Measurements from ENCODE around the gene GAST. TPM values are rescaled to one million over a fixed set of nuclear protein-coding genes. Genes with fewer than 3 reads are reported as not detected.

Gene GAST
- total and polyA plus RNA-seq, 2 of the 4 experiments (the other 2 are of a cell fraction) = not detected

DNA sequence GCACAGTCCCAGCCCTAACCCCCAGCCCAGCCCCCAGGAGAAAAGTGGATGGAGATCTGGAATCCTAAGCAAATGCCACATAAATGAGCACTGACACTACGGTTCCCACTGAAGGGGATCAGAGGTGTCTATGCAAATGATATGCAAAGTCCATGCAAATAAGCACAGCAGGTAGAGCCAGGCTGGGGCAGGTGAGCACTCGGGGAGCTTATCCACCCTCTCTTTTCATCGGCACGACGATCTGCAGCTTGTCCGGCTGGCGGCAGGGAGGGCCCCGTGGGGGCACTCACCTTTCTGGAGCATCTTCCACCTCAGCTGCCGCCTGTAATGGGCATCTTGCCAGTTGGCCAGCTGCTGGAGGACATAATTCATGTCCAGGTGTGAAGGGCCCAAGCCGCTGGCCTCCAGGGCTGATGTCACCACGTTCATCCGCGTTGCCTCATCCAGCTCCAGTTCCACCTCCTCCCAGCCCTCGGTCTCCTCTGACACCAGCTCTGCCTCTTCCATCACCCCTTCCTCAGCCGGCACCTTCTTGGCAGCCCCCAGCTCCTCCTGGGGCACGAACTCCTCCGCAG lies 12.4 kb downstream of the GAST start:
- Histone ChIP-seq H3K23ac (ENCODE audit: low read depth, low read length) (no peak overlapping the region), H2BK15ac (ENCODE audit: low read depth, low read length) (no peak overlapping the region), H2AK5ac (ENCODE audit: low read depth, low read length) (no peak overlapping the region), H2BK120ac (ENCODE audit: low read depth, low read length) (no peak overlapping the region), H3K36me3 (ENCODE audit: control insufficient read depth, insufficient read depth, low read length) (no peaks in the 10 kb centered on the region), H3K27me3 (ENCODE audit: control insufficient read depth, insufficient read depth, low read length) (peaks cover 13% of the 10 kb centered on the region), H2AFZ (replicated peaks; ENCODE audit: low read length, poor library complexity) (no peak overlapping the region), H4K5ac (ENCODE audit: low read depth, low read length) (no peak overlapping the region), H2BK5ac (ENCODE audit: low read depth, low read length, poor library complexity, severe bottlenecking) (no peak overlapping the region), H3K9me1 (ENCODE audit: insufficient read depth, low read length) (no peaks in the 10 kb centered on the region), H3K56ac (ENCODE audit: extremely low read depth, insufficient read depth, low read length) (no peak overlapping the region), H3K4me1 (ENCODE audit: control insufficient read depth, insufficient read depth, low read length) (no peaks in the 10 kb centered on the region), H2AK9ac (replicated peaks; ENCODE audit: low read depth, low read length, poor library complexity) (no peak overlapping the region), H3K14ac (replicated peaks; ENCODE audit: low read depth, low read length) (no peak overlapping the region), H4K8ac (ENCODE audit: low read depth in 2 of 2, low read length in 2 of 2) (no peak overlapping the region), H3K4me3 (ENCODE audit: insufficient read depth, low read depth, low read length) (no peak overlapping the region), H2BK20ac (ENCODE audit: low read depth, low read length) (no peak overlapping the region), H3K18ac (ENCODE audit: low read depth, low read length) (no peak overlapping the region), H3K79me1 (ENCODE audit: low read depth in 1 of 2, low read length in 2 of 2) (no peaks in the 10 kb centered on the region), H3K4me2 (ENCODE audit: low read depth, low read length) (no peak overlapping the region), H3K4ac (ENCODE audit: low read depth, low read length) (no peak overlapping the region), H3K9ac (ENCODE audit: low read depth, low read length) (no peak overlapping the region), H4K91ac (ENCODE audit: insufficient read depth, low read depth, low read length) (no peak overlapping the region), H3K27ac (ENCODE audit: insufficient read depth, low read length) (no peak overlapping the region), H3K9me3 (ENCODE audit: control insufficient read depth, insufficient read depth, low read length) (no peaks in the 10 kb centered on the region), H4K20me1 (ENCODE audit: insufficient read depth, low read length) (no peaks in the 10 kb centered on the region)
- 51% methylated on average over 8 of the region's 17 CpGs; no CpG with 5 or more reads in 1 of the 2 experiments for WGBS, 2 experiments (ENCODE audit: extremely low coverage in 2 of 2, insufficient read length in 1 of 2)
- TF ChIP-seq RFX5 (IDR thresholded peaks at IDR 0.05; ENCODE audit: low read depth, low read length) = no peak
- TF ChIP-seq FOS (IDR thresholded peaks at IDR 0.05; ENCODE audit: low read depth, low read length) = no peak
- TF ChIP-seq MAZ (IDR thresholded peaks at IDR 0.05; ENCODE audit: borderline replicate concordance, low read depth, low read length) = no peak
- TF ChIP-seq MAFK (IDR thresholded peaks at IDR 0.05; ENCODE audit: low read depth, low read length) = no peak
- no peak for TF ChIP-seq RAD21 (IDR thresholded peaks at IDR 0.05; ENCODE audit: low read length)
- TF ChIP-seq CEBPB (IDR thresholded peaks at IDR 0.05; ENCODE audit: low read depth, low read length) = no peak
- TF ChIP-seq, protein P1, sequence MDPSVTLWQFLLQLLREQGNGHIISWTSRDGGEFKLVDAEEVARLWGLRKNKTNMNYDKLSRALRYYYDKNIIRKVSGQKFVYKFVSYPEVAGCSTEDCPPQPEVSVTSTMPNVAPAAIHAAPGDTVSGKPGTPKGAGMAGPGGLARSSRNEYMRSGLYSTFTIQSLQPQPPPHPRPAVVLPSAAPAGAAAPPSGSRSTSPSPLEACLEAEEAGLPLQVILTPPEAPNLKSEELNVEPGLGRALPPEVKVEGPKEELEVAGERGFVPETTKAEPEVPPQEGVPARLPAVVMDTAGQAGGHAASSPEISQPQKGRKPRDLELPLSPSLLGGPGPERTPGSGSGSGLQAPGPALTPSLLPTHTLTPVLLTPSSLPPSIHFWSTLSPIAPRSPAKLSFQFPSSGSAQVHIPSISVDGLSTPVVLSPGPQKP (IDR thresholded peaks at IDR 0.05; ENCODE audit: borderline replicate concordance, low read depth, low read length) = no peak
- no peak for TF ChIP-seq CHD1 (IDR thresholded peaks at IDR 0.05; ENCODE audit: low read depth, low read length)
- TF ChIP-seq MXI1 (IDR thresholded peaks at IDR 0.05; ENCODE audit: borderline replicate concordance, low read depth, low read length) = no peak
- TF ChIP-seq, protein P2, sequence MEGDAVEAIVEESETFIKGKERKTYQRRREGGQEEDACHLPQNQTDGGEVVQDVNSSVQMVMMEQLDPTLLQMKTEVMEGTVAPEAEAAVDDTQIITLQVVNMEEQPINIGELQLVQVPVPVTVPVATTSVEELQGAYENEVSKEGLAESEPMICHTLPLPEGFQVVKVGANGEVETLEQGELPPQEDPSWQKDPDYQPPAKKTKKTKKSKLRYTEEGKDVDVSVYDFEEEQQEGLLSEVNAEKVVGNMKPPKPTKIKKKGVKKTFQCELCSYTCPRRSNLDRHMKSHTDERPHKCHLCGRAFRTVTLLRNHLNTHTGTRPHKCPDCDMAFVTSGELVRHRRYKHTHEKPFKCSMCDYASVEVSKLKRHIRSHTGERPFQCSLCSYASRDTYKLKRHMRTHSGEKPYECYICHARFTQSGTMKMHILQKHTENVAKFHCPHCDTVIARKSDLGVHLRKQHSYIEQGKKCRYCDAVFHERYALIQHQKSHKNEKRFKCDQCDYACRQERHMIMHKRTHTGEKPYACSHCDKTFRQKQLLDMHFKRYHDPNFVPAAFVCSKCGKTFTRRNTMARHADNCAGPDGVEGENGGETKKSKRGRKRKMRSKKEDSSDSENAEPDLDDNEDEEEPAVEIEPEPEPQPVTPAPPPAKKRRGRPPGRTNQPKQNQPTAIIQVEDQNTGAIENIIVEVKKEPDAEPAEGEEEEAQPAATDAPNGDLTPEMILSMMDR (conservative IDR thresholded peaks at IDR 0.05; ENCODE audit: low read depth, low read length) = no peak
- TF ChIP-seq RCOR1 (IDR thresholded peaks at IDR 0.05; ENCODE audit: insufficient replicate concordance, low read length) = no peak
- in situ Hi-C loops (cut with MboI; ENCODE audit: low sequenced_read_pairs) (no loop called here), intact Hi-C loops (cut with micrococcal nuclease) (no loop called here), dilution Hi-C loops (cut with HindIII; ENCODE audit: low sequenced_read_pairs, unreplicated experiment) (no loop called here)
- ChIA-PET CTCF (interaction anchor here (0.6 to 1.0 kb wide), 2 partner anchors 26 to 35 kb away, joined by 3 to 5 read pairs; no protein-coding TSS in a partner anchor), POLR2A (ENCODE audit: unreplicated experiment) (no interaction called here)
- DNase-seq (no peak), ATAC-seq (ENCODE audit: low read depth) (no peak)
- no TSS peak for BruUV-seq (replicated peaks)
